GM19324 (cell line): Measurements from ENCODE around the gene CCR5AS.
"Not testable (repeated sequence)": the region's sequence is repeated elsewhere in the genome, so short reads cannot be mapped to it uniquely, and the experiment has no call there.

ENCODE experiments used
- ATAC-seq: cut with Tn5 transposase; IDR thresholded peaks from one replicate; pipeline ENCODE4 v1.9.1; 2021; ENCODE audit warnings: mild to moderate bottlenecking, moderate library complexity; ENCODE audit not compliant: unreplicated experiment, low FRiP score

The CCR5AS gene

DNA sequence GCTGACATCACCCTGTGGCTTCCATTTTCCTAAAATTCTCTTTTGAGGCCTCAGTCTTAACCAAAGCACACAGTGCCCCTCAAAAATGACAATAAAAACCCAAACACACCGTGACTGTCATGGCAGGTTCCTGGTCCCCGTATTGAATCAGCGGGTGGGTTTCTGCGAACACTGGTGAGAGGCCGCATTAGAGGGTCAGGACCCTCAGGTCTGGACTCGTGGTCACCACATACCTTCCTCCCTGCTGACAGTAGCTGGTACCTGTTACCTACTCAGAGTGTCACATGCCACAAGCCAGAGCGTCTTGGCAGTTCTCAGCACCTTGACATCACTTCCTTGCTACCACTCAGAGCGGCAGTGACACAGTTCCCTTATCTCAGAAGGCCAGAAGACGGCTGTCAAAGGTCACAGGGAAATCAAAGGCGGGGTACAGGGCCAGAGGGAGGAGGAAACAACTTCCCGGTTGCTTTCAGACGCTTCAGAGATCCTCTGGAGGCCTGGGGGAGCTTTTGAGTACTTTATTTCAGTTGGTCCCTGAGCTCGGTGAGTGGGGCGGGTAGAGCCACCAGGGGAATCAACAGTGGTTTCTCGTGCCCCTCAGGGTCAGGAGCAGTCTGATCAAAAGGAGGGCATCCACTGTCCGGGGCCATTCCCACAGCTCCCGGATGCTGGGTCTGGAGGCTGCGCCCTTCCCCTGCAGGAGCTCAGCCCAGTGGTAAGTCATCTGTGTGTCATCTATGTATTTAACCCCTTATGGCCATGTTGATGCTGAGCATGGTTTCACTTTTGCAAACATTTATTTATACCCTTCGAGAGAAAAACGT, at the start of gene CCR5AS, which contains the start of gene CCRL2:
CCR5AS (minus strand) TSS at position 279 of the 824 bp plus-strand sequence.
CCRL2 (plus strand) TSS at position 472 of the 824 bp plus-strand sequence. CDS start 821 bp downstream, outside the sequence.
- no peak for ATAC-seq

- ATAC-seq = no peak
These were observed 49.3 kb upstream of the CCR5AS start for GRCh38 chr3:46456118-46456517.

- ATAC-seq = no peak
These were observed 48.6 kb upstream of the CCR5AS start for GRCh38 chr3:46455231-46456115.

DNA sequence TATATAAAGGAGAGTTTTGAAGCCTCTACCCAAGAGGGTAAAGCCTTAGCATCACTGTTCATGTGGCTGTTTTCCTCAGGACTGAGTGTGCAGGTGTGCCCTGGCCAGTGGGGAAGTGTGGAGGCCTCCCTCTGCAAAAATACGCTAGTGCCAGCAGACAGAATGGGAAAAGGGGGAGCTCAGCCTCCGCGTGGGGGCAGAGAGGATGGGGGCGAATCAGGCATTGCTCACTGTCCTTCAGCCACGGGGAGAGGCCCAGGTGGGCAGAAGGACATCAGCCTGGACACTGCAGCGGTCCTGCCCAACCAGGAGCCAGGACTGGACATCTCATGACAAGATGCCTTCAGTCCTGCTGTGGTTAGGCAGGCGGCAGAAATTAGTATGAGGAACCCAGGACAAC, 47.7 kb upstream of the CCR5AS start:
- no peak for ATAC-seq

DNA sequence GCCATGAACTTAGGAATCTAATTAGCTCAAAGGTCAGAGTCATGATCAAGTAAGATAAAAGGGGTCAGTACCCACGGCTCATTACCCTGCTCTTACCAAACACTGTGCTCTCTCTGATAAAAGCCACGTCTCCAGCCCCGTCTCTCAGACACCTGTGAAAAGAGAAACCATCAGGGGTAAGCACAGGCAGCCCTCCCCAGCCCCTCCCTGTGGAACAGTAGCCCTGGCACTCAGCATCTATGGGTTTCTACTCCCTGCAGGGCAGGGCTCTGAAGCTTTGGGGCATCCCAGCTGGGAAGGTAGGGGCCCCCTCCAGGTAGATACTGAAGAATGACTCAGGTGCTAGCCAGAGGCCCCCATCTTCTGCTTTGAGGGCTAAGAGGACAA, 47.3 kb upstream of the CCR5AS start:
- no peak for ATAC-seq

- no peak for ATAC-seq
These were observed 46.8 kb upstream of the CCR5AS start for GRCh38 chr3:46453526-46454208.

DNA sequence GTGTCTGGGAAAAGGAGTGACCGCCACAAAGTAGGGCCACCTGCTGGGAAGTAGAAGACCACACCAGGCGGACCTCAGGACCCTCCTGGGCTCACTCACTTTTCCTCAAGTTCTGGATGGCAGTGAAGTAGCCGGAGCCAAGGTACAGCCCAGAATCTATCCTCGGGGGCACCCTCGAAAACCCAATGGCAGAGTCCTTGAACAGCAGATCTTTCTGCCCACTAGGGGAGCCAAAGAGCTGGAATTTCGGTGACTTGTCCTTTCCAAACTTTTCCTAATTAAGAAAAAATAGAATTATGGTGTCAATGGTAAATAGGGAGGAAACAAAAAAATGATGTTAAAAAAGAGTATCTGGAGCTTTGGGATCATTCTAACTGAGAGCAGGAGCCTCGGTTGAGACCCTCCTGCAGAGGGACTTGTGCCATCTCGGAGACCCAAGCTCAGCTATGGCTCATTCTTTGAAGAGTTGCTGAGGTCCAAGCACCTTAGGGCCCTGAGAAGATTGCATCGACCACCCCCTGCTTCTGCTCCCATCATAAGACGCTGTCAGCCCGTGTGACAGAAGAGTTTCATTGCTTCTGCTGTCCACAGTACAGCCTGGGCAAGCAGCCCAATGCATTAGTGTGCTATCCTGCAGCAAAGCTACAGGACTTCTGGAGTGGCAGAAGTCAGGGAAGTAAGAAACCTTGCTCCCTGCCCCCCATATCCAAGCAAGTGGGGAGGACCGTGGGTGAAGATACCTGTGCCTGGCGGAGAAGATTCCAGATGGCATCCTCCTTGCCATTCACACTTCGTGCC, 43.1 kb upstream of the CCR5AS start:
- no peak for ATAC-seq

- ATAC-seq = no peak
These were observed 41.9 kb upstream of the CCR5AS start for GRCh38 chr3:46448721-46449120.

DNA sequence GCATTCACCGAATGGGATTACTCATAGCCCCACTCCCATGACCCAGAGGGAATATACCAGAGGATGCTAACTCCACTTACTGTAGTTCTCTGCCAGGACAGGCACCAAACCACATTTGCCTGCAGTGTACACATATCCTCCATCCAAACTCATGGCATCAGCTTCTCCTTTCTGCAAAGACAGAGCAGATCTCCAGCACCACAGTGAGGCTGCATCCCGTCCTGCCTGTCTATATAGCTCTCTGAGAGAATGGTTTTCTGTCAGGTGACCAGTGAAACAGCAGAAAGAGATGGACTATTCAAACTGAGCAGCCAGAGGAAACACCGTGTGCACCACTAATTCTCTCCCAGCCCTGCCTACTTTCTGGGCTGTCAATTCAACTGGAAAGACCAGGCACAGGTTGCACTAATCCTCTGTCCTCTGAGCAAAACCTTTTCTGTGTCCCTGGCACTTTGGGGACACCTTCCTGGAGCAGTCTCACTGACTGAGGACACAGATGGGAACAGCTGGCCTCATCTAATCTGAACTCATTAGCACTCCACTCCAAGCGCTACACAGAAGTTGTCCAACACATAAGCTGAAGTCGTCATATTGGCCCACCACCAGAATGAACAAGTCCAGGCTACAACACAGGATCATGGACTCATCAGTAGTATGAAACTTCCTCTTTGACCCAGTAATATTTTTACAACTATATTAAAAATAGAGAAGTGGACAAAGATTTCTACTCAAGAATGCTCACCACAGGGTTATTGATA, 40.5 kb upstream of the CCR5AS start:
- ATAC-seq = no peak

DNA sequence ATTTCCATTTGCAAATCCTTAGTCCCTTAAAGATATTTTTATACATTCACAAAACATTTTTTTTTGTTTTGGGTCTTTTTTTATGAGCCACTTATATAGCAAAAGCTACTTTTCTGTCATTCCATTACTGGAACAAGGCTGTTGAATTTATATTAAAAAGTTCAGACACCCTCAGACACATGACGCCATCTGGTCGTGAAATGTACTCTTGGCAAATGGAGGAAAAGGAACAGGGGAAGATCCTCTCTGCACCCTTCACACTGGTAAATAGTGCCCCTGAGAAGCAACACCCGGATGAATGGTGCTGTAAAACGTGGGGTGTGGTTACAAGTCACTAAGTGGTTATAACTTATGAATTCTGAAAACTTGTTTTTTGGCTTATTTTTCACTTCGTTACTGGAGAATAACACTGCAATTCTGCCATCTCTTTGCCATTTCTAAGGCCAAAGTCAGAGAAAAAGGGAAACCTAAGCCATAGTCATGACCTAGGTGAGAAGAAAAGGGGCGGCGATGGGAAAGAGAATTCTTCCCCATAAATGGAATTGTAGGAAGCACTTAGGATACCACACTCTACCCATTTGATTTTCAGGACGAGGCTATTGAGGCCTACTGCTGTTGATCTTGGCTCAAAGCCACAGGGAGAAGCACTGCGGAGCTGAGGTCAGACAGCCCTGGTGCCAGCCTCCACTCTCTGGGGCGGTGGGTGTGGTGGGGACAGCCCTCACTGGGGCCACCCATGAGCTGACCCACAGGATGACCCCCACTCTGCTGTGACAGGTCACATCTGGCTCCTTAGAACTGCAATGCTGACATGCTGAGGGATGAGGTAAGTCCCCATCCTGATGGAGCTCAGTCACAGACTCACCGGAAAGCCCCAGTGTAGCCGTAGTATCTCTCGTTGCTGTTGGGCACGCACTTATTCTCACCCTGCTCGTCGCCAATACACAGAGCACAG, 36.0 kb upstream of the CCR5AS start:
- no peak for ATAC-seq

DNA sequence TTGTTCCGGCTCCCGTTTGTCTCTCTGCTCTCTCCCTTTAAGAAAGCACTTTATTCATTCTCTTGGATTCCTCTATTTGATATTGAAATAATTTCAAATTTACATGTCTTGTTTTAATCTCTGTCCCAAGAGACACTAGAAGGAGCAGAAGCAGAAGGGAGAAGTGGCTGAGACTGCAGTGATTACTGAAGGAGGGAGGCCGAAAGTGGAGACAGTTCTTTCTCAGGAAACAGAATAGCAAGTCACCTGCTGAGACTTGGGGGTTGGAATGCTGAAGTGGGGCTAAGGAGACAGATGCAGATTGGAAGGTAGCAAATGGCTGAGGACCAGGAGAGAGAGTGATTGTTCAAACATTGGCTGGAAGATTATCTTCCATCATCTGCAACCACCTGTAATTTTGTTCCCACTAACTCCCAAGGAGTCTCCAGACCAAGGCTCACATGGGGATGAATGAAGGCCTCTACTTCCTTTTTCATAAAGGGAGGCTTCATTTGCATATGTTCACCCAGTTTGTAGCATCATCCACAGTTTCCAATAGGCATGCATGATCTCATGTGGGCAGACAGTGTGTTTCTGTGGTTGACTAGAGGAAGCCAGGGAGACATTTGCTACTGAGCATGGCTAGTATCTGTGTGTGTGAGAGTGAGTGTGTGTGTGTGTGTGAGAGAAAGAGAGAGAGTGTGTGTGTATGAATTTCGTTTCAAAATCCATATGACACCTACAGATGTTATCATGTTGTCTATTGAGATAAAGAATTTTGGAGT, 33.8 kb upstream of the CCR5AS start:
- no peak for ATAC-seq

- no peak for ATAC-seq
These were observed 32.0 kb upstream of the CCR5AS start for GRCh38 chr3:46438831-46439230.

DNA sequence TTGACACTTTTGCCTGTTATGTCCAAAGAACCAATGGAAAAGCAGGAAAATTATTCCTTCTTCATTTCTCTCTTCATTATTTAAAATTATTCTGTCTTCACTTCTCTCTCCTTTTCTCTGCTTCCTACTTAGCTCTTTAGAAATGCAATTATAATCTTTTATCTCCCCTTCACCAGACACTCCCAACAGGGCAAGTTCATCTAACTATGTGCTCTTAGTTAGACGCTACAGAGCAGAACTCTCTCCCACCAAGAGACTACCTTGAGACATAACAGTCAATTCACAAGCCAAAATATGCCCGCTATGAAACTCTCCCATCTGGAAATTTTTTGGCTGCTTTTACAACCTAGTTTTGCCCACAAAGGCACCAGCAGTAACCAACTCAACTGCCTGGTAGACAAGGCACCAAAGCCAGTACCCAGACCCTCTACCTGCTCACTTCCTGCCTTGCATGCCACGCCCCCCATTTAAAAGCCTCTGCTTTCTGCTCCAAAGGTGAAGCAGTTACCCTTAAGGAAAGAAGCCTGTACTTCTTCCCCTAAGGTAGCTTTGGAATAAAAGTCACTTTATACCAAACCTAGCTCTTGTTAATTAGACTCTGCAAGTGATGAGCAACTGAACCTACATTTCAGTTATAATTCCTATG, 28.3 kb upstream of the CCR5AS start:
- no peak for ATAC-seq

DNA sequence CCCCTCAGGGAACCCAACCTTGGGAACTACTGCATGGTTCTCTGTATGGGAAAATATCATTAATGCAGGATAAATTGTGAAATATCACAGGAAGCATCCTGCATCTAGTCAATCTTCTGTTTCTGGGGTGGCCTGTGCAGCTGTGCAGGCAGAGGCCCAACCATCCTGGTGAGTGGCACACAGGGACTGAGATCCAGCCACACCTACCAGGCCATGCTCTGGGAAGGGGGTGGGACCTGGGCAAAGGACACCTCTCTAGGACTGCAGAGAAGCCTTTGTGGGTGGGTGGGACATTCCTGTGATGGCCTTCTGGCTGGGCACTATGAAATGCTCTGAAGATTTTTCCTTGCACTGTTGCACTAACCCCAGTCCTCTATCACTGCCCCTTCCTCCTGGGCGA, 27.0 kb upstream of the CCR5AS start:
- no peak for ATAC-seq

- not testable (repeated sequence) for ATAC-seq
These were observed 26.3 kb upstream of the CCR5AS start for GRCh38 chr3:46433118-46433517.

DNA sequence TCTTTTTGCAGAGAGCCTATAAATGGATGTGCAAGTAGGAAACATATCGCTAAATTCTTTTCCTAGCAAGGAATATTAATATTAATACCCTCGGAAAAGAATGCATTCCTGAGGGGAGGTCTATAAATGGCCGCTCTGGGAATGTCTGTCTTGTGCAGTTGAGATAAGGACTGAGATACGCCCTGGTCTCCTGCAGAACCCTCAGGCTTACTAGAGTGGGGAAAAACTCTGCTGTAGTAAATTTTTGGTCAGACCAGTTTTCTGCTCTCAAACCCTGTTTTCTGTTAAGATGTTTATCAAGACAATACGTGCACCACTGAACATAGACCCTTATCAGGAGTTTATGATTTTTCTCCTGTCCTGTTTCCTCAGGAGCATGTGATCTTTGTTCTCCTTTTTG, 25.0 kb upstream of the CCR5AS start:
- not testable (repeated sequence) for ATAC-seq

- ATAC-seq = not testable (repeated sequence)
These were observed 24.0 kb upstream of the CCR5AS start for GRCh38 chr3:46430879-46431278.
